Measurements from ENCODE around the gene PPL.

DNA sequence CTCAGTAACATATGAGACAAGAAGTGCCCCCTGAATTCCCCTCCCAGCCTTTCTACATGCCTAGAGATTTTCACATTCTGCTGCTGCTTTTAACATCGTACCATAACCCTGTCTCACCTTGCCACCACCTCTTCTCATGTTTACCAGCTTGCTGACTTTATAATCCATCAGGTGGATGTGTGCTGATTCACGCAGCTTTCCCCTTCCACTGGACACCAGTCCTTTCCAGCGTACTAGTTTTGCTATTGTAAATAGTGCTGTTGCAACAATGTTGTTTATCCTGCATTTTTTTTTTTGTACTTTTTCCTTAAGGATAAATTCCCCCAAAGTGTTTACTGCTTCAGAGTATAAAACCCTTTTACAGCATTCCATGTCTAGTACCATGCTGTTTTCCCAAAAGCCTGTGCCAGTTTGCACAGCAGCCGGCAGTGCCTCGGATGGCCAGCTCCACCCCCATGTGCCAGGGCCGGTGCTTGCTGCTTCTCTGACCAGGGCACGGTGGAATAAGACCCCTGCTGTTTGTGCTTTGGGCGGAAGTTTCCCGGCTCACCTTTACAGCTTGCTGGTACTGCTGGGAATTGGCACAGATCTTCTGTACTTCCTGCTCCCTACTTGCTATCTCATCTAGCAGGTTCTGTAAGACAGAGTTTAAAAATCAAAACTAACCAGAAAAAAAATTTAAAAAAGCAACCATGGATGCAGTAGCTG is 48.4 kb downstream of the PPL start:
- TF ChIP-seq TEAD4 (IDR thresholded peaks at IDR 0.05) (no peak), EGR1 (IDR thresholded peaks at IDR 0.05) (no peak), TCF12 (IDR thresholded peaks at IDR 0.05; ENCODE audit: low read depth) (0 out of 2 replicates have a peak, but pooled peaks have one; percentile 20)
